ENCODE data around the gene SLC9A3.
"Not testable (repeated sequence)": the region's sequence is repeated elsewhere in the genome, so short reads cannot be mapped to it uniquely, and the experiment has no call there.

Gene SLC9A3

GRCh38 chr5:488744-489688 lies 35.2 kb downstream of the SLC9A3 start:
- H3K9ac ChIP-seq (ENCODE audit: low read length), result no peak overlapping the region
- H3K4me1 ChIP-seq (ENCODE audit: low read length), result no peaks in the 10 kb centered on the region

GRCh38 chr5:488241-488640 lies 36.0 kb downstream of the SLC9A3 start:
- Histone ChIP-seq H3K79me2 (ENCODE audit: low read length) (no peaks in the 10 kb centered on the region), H3K4me1 (ENCODE audit: low read length) (no peaks in the 10 kb centered on the region), H3K9ac (ENCODE audit: low read length) (no peak overlapping the region), H4K20me1 (ENCODE audit: insufficient read depth, low read length) (no peaks in the 10 kb centered on the region), H3K4me3 (ENCODE audit: low read length) (no peak overlapping the region), H3K27ac (ENCODE audit: low read length) (no peak overlapping the region), H2AFZ (ENCODE audit: low read depth, low read length) (no peak overlapping the region), H3K27me3 (ENCODE audit: low read depth, low read length) (no peaks in the 10 kb centered on the region), H3K9me3 (ENCODE audit: insufficient read depth, low read length) (no peaks in the 10 kb centered on the region), H3K36me3 (replicated peaks; ENCODE audit: low read depth, low read length) (no peaks in the 10 kb centered on the region), H3K4me2 (ENCODE audit: low read length) (no peak overlapping the region)
- TF ChIP-seq CTCF (IDR thresholded peaks at IDR 0.05; ENCODE audit: low read depth, low read length) (no peak), EZH2phosphoT487 (IDR thresholded peaks at IDR 0.05; ENCODE audit: low read depth) (no peak)

More at GRCh38 chr5:488744-489688, 35.2 kb downstream of the SLC9A3 start:
- peaks cover 7% of the 10 kb centered on the region; the same call in 1 of the 2 replicates for H3K27me3 ChIP-seq (ENCODE audit: low read depth, low read length)
- no peaks in the 10 kb centered on the region for H4K20me1 ChIP-seq (ENCODE audit: insufficient read depth, low read length)
- H3K4me2 ChIP-seq (ENCODE audit: low read length), result no peak overlapping the region
- H3K4me3 ChIP-seq (ENCODE audit: low read length), result no peak overlapping the region
- H3K79me2 ChIP-seq (ENCODE audit: low read length), result no peaks in the 10 kb centered on the region
- no peak for TF ChIP-seq CTCF (IDR thresholded peaks at IDR 0.05; ENCODE audit: low read depth, low read length)
- no peak for TF ChIP-seq EZH2phosphoT487 (IDR thresholded peaks at IDR 0.05; ENCODE audit: low read depth)
- H3K36me3 ChIP-seq (replicated peaks; ENCODE audit: low read depth, low read length), result no peaks in the 10 kb centered on the region
- H3K9me3 ChIP-seq (ENCODE audit: insufficient read depth, low read length), result no peaks in the 10 kb centered on the region
- no peak overlapping the region for H2AFZ ChIP-seq (ENCODE audit: low read depth, low read length)
- H3K27ac ChIP-seq (ENCODE audit: low read length), result no peak overlapping the region

GRCh38 chr5:486597-486996 lies 37.7 kb downstream of the SLC9A3 start:
- not testable (repeated sequence) for H3K9ac ChIP-seq (ENCODE audit: low read length); H3K79me2 ChIP-seq (ENCODE audit: low read length); H3K27ac ChIP-seq (ENCODE audit: low read length); H3K36me3 ChIP-seq (replicated peaks; ENCODE audit: low read depth, low read length); H3K4me2 ChIP-seq (ENCODE audit: low read length); H4K20me1 ChIP-seq (ENCODE audit: insufficient read depth, low read length); H3K27me3 ChIP-seq (ENCODE audit: low read depth, low read length); H3K4me1 ChIP-seq (ENCODE audit: low read length); H3K9me3 ChIP-seq (ENCODE audit: insufficient read depth, low read length); H2AFZ ChIP-seq (ENCODE audit: low read depth, low read length); H3K4me3 ChIP-seq (ENCODE audit: low read length)

- no peaks in the 10 kb centered on the region for H4K20me1 ChIP-seq (ENCODE audit: insufficient read depth, low read length)
- TF ChIP-seq CTCF (IDR thresholded peaks at IDR 0.05; ENCODE audit: low read depth, low read length), result no peak
- no peak for TF ChIP-seq EZH2phosphoT487 (IDR thresholded peaks at IDR 0.05; ENCODE audit: low read depth)
- H3K27me3 ChIP-seq (ENCODE audit: low read depth, low read length), result no peaks in the 10 kb centered on the region
- H3K36me3 ChIP-seq (replicated peaks; ENCODE audit: low read depth, low read length), result no peaks in the 10 kb centered on the region
- H3K4me1 ChIP-seq (ENCODE audit: low read length), result no peaks in the 10 kb centered on the region
- no peak overlapping the region for H3K4me2 ChIP-seq (ENCODE audit: low read length)
- H2AFZ ChIP-seq (ENCODE audit: low read depth, low read length), result no peak overlapping the region
- H3K79me2 ChIP-seq (ENCODE audit: low read length), result no peaks in the 10 kb centered on the region
- no peak overlapping the region for H3K9ac ChIP-seq (ENCODE audit: low read length)
- no peak overlapping the region for H3K4me3 ChIP-seq (ENCODE audit: low read length)
- no peaks in the 10 kb centered on the region for H3K9me3 ChIP-seq (ENCODE audit: insufficient read depth, low read length)
- no peak overlapping the region for H3K27ac ChIP-seq (ENCODE audit: low read length)
Measured at GRCh38 chr5:485946-486491, 38.2 kb downstream of the SLC9A3 start.
